ENCODE results near the gene RPTOR. TPM values are rescaled to one million over a fixed set of nuclear protein-coding genes. Genes with fewer than 3 reads are reported as not detected.

RPTOR gene
- total RNA-seq, 1 donor = 30.0 TPM

- TF ChIP-seq CTCF (IDR thresholded peaks at IDR 0.05; ENCODE audit: insufficient read depth, low read length) = no peak
- no peak for DNase-seq (ENCODE audit: low read depth)
- no peak overlapping the region for H3K4me3 ChIP-seq (ENCODE audit: low read depth, low read length)
Measured at GRCh38 chr17:80781211-80781610, 236.6 kb downstream of the RPTOR start.

- TF ChIP-seq CTCF (IDR thresholded peaks at IDR 0.05; ENCODE audit: insufficient read depth, low read length) = no peak
- no peak overlapping the region for H3K4me3 ChIP-seq (ENCODE audit: low read depth, low read length)
- DNase-seq (ENCODE audit: low read depth) = no peak
Measured at GRCh38 chr17:80781807-80782277, 237.2 kb downstream of the RPTOR start.

- no peak overlapping the region for H3K4me3 ChIP-seq (ENCODE audit: low read depth, low read length)
- no peak for DNase-seq (ENCODE audit: low read depth)
- TF ChIP-seq CTCF (IDR thresholded peaks at IDR 0.05; ENCODE audit: insufficient read depth, low read length) = no peak
Measured at GRCh38 chr17:80782536-80783427, 238.1 kb downstream of the RPTOR start.

GRCh38 chr17:80783486-80783885 lies 238.8 kb downstream of the RPTOR start:
- DNase-seq (ENCODE audit: low read depth) = peak; percentile 55
- TF ChIP-seq CTCF (IDR thresholded peaks at IDR 0.05; ENCODE audit: insufficient read depth, low read length) = no peak
- no peak overlapping the region for H3K4me3 ChIP-seq (ENCODE audit: low read depth, low read length)

- no peak overlapping the region for H3K4me3 ChIP-seq (ENCODE audit: low read depth, low read length)
- TF ChIP-seq CTCF (IDR thresholded peaks at IDR 0.05; ENCODE audit: insufficient read depth, low read length) = no peak
- peak; percentile 31 for DNase-seq (ENCODE audit: low read depth)
Measured at GRCh38 chr17:80783971-80784370, 239.3 kb downstream of the RPTOR start.

GRCh38 chr17:80785477-80786178 lies 241.0 kb downstream of the RPTOR start:
- no peak for DNase-seq (ENCODE audit: low read depth)
- no peak overlapping the region for H3K4me3 ChIP-seq (ENCODE audit: low read depth, low read length)
- TF ChIP-seq CTCF (IDR thresholded peaks at IDR 0.05; ENCODE audit: insufficient read depth, low read length) = no peak

Measured in fibroblast of the aortic adventitia (primary cell).